Measurements from ENCODE around the gene SBF2.

DNA sequence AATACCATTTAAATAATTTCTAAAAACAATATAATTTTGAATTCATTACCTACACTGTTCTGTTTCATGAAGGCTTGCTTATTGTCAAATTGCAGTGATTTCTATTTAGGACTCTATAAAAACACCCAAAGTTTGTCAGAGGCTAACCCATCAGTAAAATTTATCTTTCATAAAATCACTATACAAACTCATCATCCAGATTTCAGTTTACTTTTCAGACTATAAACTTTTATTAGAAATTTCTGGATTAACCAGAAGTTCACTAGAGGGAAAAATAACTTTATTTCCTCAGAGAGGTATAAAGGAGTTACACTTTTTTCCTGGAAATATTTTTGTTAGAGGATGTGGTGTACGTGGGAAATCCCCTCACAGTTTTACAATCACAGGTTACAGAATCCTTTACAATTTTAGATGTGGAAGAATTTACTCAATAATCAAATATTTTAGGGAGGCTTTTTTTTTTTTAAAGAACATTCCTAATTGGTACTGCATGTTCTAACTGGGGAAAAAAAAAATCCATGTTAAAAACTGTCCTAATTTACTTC, 453.5 kb downstream of the SBF2 start:
- no peak for TF ChIP-seq POLR2AphosphoS5 (IDR thresholded peaks at IDR 0.05; ENCODE audit: low read depth, low read length)
- TF ChIP-seq SPI1 (IDR thresholded peaks at IDR 0.05; ENCODE audit: low read depth, low read length) = no peak
- TF ChIP-seq POLR2A (IDR thresholded peaks at IDR 0.05; ENCODE audit: low read depth, low read length) = no peak
- no peak for TF ChIP-seq TAF1 (IDR thresholded peaks at IDR 0.05; ENCODE audit: low read depth, low read length)
- TF ChIP-seq PAX5 (IDR thresholded peaks at IDR 0.05; ENCODE audit: insufficient read depth, low read length, severe bottlenecking) = no peak
- no peak for TF ChIP-seq POU2F2 (IDR thresholded peaks at IDR 0.05; ENCODE audit: low read depth, low read length)
